HG03095 (cell line): ENCODE results near the gene DEUP1.
"Not testable (repeated sequence)": the region's sequence is repeated elsewhere in the genome, so short reads cannot be mapped to it uniquely, and the experiment has no call there.

Source experiments
- ATAC-seq: cut with Tn5 transposase; IDR thresholded peaks from one replicate; pipeline ENCODE4 v1.9.1; 2021; ENCODE audit warnings: moderate library complexity; ENCODE audit not compliant: unreplicated experiment

DEUP1 gene

GRCh38 chr11:93330446-93330984 is at the start of gene DEUP1:
DEUP1 (plus strand) TSS chr11:93330742; CDS start chr11:93332260, 1,518 bp downstream.
- no peak for ATAC-seq

GRCh38 chr11:93285430-93285829 is 45.1 kb upstream of the DEUP1 start:
- no peak for ATAC-seq

- ATAC-seq, result no peak
These were observed 43.1 kb upstream of the DEUP1 start for GRCh38 chr11:93287434-93287833.

- peak; percentile 62 for ATAC-seq
These were observed 42.5 kb upstream of the DEUP1 start for GRCh38 chr11:93288079-93288478.

GRCh38 chr11:93288767-93289166 is 41.8 kb upstream of the DEUP1 start:
- peak; percentile 72 for ATAC-seq

- ATAC-seq, result no peak
These were observed 40.6 kb upstream of the DEUP1 start for GRCh38 chr11:93289782-93290463.

- ATAC-seq, result no peak
These were observed 39.4 kb upstream of the DEUP1 start for GRCh38 chr11:93291110-93291509.

- no peak for ATAC-seq
These were observed 38.6 kb upstream of the DEUP1 start for GRCh38 chr11:93291898-93292297.

- no peak for ATAC-seq
These were observed 34.5 kb upstream of the DEUP1 start for GRCh38 chr11:93295921-93296575.

- no peak for ATAC-seq
These were observed 26.9 kb upstream of the DEUP1 start for GRCh38 chr11:93303689-93304088.

GRCh38 chr11:93314399-93314798 is 16.1 kb upstream of the DEUP1 start:
- ATAC-seq, result not testable (repeated sequence)

GRCh38 chr11:93319224-93319839 is 11.2 kb upstream of the DEUP1 start:
- ATAC-seq, result no peak

GRCh38 chr11:93320230-93320629 is 10.3 kb upstream of the DEUP1 start:
- ATAC-seq, result no peak

- ATAC-seq, result no peak
These were observed 8.3 kb upstream of the DEUP1 start for GRCh38 chr11:93322207-93322606.

- no peak for ATAC-seq
These were observed 6.8 kb upstream of the DEUP1 start for GRCh38 chr11:93323747-93324146.

GRCh38 chr11:93324500-93324899 is 6.0 kb upstream of the DEUP1 start:
- ATAC-seq, result no peak

- no peak for ATAC-seq
These were observed 3.9 kb upstream of the DEUP1 start for GRCh38 chr11:93326681-93327080.

- ATAC-seq, result no peak
These were observed 551 bp upstream of the DEUP1 start for GRCh38 chr11:93329936-93330445.

- ATAC-seq, result no peak
These were observed 9.7 kb downstream of the DEUP1 start for GRCh38 chr11:93340223-93340622.

- no peak for ATAC-seq
These were observed 14.4 kb downstream of the DEUP1 start for GRCh38 chr11:93344855-93345333.

- ATAC-seq, result no peak
These were observed 18.4 kb downstream of the DEUP1 start for GRCh38 chr11:93348930-93349329.

GRCh38 chr11:93350835-93351234 is 20.3 kb downstream of the DEUP1 start:
- ATAC-seq, result no peak
